B cell (primary cell): Measurements from ENCODE around the gene HOMER1.

Source experiments
- EZH2 ChIP-seq: IDR thresholded peaks from 2 replicates; pipeline ENCODE4 v1.6.1; 2012; ENCODE audit warnings: borderline replicate concordance, low read depth, mild to moderate bottlenecking, moderate library complexity, low read length; ENCODE audit not compliant: insufficient read depth, poor library complexity, severe bottlenecking
- TF ChIP-seq, protein P1 (sequence below): fragments of 200-600 bp; IDR thresholded peaks from one replicate; pipeline ENCODE4 v1.8.0; 2022; ENCODE audit warnings: antibody characterized with exemption, mild to moderate bottlenecking

DNA sequence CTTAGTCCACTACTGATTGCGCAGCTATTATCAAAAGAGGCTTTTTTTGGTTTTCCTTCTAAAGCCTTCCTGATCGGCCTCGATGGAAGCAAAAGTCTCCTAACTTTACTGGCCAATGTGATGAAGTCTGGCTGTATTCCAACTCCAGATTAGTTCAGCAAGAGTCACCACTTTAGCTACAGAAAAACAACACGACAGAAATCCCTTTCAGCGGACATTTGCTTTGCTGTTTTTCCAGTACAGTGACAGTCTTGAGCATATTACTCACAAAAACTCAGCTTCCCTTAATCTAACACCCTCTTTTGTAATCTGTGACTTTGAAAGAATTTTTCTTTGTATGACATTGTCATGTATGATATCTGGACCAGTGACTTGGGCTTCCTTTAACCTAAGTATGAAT, 95.7 kb downstream of the HOMER1 start:
- TF ChIP-seq, protein P1, sequence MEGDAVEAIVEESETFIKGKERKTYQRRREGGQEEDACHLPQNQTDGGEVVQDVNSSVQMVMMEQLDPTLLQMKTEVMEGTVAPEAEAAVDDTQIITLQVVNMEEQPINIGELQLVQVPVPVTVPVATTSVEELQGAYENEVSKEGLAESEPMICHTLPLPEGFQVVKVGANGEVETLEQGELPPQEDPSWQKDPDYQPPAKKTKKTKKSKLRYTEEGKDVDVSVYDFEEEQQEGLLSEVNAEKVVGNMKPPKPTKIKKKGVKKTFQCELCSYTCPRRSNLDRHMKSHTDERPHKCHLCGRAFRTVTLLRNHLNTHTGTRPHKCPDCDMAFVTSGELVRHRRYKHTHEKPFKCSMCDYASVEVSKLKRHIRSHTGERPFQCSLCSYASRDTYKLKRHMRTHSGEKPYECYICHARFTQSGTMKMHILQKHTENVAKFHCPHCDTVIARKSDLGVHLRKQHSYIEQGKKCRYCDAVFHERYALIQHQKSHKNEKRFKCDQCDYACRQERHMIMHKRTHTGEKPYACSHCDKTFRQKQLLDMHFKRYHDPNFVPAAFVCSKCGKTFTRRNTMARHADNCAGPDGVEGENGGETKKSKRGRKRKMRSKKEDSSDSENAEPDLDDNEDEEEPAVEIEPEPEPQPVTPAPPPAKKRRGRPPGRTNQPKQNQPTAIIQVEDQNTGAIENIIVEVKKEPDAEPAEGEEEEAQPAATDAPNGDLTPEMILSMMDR = no peak
- TF ChIP-seq EZH2 = no peak
